Activated naive CD4-positive, alpha-beta T cell (primary cell): ENCODE measurements around the gene GNG13.
"Not testable (repeated sequence)": the region's sequence is repeated elsewhere in the genome, so short reads cannot be mapped to it uniquely, and the experiment has no call there.

ENCODE experiments used
- DNase-seq, 4 experiments: peaks; one replicate each; lab custom pipeline; 2025; lab: John Stamatoyannopoulos, UW

GNG13 gene, protein sequence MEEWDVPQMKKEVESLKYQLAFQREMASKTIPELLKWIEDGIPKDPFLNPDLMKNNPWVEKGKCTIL

GRCh38 chr16:799948-800833 is at the start of gene GNG13:
Gene GNG13 (minus strand): TSS chr16:800734. CDS start chr16:799077, 1,657 bp downstream.
- DNase-seq = no peak

- DNase-seq = no peak
These were observed 48.1 kb upstream of the GNG13 start for GRCh38 chr16:848510-849253.

DNA sequence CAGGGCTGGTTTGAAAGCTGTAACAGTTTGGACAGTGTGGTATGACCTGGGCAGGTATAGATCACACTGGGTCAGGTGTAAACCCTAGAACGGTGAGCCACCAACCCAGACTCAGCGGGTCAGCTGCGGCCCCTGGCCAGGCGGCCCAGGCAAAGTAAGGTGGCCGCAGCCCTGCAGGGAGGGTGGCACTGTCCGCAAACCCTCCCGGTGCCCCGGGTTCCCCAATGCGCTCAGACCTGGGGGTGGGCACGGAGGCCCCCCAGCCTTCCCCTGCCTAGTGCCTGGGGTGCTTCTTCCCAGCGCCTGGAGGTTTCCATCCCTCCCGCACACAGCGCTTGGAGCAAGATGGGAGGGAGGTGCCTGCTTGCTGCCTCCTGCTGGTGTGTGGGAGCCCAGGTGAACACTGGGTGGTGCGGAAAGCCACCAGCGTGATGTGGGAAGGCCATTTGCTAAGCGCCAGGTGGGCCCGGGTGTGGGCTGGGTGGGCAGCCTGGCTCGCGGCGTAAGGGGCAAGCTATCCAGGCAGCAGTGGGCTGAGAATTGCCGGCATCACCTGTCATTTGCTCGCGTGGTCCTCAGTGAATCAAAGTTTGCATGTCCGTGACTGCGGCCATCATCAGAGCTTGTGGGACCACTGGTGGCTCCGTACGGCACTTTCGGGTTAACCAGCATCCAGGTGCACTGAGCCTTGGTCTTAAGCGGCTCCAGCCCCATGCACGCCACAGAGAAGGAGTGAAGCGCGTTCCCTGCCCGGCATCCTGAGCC is 47.3 kb upstream of the GNG13 start:
- no peak for DNase-seq

DNA sequence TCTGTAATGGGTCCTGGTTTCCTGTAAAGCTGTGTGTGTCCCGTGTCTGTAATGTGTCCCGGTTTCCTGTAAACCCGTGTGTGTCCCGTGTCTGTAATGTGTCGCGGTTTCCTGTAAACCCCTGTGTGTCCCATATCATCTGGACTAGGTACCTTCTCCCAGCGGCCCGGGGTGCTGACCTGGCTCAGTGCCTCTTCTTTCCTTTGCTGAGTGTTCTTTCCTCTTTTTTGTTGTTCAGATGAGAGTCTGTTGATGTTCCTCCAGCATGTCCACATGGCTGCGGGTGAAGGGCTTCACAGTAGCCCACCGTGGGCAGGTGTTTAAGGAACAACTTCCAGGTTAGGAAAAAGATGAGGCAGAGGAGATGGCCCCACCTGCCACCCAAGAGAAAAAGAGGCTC is 46.6 kb upstream of the GNG13 start:
- no peak for DNase-seq

- DNase-seq = no peak
These were observed 44.8 kb upstream of the GNG13 start for GRCh38 chr16:845351-845745.

DNA sequence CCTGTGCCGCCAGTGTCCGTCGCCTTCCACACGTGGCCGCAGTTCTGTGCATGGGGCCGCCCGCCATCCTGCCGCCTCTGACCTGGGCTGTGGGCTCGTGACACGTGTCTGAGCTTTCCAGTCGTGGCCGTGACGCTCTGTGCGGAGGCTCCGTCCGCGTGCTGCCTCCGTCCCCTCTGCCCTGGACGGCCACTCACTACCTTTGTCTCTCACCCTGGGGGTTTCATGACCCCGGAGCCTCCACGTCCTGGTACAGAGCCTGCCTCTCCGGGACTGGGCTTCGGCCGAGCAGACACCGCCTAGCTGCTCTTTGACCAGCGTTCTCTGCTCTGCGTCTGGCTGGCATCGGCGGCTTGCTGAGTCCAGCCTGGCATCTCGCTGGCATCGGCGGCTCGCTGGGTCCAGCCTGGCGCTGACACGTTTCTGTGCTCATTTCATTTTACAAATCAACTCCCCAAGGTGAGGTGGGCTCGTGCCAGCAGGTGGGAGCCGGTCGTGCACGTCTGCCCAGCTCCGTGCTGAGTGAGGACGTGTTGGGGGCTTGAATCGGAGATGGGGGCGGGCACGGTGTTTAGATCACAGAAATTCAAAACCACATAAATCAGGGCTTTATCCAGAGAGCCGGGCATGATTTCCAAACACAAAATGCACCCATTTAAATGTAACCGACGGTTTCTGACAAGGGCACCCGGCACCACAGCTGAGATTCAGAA is 44.3 kb upstream of the GNG13 start:
- no peak for DNase-seq

DNA sequence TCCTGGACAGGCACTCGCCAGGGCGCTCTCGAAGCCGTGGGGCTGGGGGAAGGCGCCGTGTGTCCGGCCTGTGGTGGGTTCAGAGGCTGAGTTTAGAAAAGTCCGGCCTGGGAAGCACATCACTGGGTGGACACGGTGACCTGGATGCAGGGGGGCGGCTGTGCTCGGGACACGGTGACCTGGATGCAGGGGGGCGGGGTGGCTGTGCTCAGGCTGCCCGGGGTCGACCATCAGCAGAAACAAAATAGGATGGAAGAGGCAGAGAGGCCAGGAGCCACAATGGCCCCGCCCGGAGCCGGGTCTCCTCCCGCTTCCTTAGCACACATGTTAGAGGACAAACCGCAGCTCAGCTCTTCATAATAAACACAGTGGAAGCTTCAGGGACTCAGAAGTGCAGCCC is 43.2 kb upstream of the GNG13 start:
- no peak for DNase-seq

DNA sequence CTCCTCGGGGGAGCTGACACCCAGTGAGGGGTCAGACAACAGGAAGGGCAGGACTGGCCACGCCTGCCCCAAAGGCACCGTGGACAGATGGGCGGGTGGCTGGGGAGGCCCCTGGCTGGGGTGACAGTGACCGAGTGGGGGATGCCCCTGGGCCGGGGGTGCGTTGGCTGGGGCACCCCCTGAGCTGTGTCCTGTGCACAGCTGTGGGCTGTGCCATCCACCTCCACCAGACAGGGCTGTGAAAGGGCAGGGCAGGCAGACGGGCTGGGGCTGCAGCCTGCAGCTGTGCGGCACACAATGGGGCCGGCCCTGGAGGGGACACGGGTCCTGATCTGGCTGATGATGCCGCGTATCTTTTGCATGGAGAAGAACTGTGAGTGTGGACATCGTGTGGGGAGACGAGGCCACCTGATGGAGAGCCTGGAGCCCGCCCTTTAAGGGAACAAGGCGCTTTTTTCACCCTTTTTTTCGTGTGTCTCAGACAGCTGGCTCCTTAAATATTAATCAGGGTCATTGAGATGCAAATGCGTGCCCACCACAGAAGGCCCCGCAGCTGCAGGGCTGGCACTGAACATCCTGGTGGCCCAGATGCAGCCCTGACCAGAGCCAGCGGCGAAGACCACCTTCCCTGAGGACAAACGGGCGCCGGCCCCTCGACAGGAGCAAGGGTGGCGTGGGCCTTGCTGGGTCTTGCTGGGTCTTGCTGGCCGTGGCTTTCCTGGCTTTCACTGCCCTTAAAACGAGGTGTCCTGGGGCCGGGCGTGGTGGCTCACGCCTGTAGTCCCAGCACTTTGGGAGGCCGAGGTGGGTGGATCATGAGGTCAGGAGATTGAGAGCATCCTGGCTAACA is 42.4 kb upstream of the GNG13 start:
- DNase-seq = no peak

DNA sequence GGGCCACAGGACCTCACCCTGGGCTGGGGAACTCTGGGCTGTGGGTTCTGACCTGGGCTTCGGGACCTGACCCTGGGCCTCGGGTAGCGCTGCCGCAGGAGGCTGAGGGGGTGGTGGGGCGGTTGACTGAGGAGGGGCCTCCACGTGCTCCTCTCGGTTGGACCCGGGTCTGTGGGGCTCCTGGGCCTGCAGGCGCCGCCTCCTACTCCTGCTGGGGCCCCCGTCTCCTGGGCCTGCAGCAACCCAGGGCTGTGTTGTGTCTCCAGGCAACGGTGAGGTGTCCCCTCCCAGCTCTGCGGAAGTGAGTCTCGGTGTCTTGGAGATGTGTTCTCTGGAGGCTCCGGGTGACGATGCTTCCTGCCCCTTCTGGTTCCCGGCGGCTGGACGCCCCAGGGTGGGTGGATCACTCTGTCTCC is 41.5 kb upstream of the GNG13 start:
- DNase-seq = no peak

DNA sequence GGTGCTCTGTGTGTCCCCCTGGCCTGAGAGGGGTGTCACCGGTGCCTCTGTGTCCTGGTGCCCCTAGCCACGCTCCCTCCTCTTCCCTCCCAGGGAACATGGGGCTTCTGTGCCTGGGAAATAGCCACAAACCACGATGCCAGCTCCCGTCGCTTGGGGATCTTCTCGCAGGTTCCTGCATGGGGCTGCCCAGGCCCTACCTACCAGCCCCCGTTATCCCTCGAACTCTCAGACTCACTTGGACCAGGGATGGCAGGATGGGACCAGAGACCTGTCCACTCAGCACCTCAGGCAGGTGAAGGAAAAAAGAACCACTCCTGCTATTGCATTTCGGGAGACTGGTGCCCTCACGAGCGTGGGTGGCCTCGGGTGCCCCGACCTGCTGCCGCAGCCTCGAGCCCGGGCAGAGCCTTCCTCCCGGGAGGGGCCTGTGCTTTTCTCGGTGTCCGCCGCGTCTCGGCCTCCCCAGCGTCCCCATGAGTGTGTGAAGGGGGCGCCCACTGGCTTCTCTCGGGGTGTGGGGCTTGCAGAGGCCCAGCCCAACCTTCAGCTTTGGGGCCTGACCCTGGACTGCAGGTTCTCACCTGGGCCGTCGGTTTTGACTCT is 41.0 kb upstream of the GNG13 start:
- DNase-seq = no peak

DNA sequence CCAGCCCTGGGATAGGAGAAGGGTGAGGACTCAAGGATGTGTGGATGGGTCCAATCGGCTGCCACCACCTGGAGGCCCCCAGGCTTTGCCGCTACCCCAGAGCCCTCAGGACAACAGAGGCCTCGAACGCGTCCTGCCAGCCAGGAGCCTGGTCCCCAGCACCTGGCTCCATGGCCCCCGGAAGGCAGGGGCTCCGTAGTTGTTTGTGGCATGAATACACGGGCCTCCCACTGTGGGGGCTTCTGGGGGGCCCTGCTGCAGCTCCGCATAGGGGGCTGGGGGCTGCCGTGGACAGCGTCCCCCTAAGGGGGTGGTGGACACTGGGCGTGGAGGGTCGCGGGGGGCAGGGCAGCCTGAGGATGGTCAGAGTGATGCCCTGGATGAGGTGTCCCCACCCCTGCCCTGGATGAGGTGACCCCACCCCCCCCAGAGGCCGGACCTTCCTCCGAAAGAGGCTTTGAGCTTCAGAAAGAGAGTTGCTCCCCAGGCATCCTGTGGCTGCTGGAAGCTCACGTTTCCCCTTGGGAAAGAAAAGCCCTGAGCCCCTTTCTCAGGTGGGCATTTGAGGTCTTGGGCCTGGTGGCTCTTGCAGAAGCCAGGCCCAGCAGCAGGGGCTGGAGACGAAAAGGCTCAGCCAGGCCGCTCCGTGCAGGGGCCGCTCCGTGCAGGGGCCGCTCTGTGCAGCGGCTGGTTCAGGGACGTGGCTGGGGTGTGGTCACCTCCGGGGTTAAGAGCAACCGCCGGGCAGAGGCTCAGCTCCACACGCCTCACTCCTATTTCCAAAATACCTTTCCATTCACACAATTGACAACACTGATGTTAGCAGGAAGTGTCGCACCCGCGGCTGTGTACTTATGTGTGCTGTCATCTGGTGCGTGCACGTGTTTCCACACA is 40.3 kb upstream of the GNG13 start:
- no peak for DNase-seq

GRCh38 chr16:839643-840408 is 39.3 kb upstream of the GNG13 start:
- DNase-seq = no peak

DNA sequence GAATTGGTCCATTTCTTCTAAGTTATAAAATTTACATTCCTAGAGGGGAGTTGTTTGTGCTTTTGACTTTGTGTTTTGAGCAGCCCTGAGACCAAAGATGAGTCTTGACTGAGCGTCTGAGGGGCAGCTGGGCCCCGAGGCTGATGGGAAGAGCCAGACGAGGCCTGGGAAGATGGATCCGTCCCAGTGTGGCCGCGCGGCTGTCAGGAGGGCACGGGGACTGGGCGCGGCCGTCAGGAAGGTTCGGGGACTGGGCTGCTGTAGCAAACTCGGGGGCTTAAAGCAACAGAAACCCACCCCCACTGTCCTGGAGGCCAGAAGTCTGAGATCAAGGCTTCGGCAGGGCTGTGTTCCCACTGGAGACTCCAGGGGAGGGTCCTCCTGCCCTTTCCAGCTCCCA is 38.2 kb upstream of the GNG13 start:
- DNase-seq = no peak

- not testable (repeated sequence) for DNase-seq
These were observed 36.3 kb upstream of the GNG13 start for GRCh38 chr16:836822-837221.

- DNase-seq = no peak
These were observed 35.7 kb upstream of the GNG13 start for GRCh38 chr16:836221-836620.

DNA sequence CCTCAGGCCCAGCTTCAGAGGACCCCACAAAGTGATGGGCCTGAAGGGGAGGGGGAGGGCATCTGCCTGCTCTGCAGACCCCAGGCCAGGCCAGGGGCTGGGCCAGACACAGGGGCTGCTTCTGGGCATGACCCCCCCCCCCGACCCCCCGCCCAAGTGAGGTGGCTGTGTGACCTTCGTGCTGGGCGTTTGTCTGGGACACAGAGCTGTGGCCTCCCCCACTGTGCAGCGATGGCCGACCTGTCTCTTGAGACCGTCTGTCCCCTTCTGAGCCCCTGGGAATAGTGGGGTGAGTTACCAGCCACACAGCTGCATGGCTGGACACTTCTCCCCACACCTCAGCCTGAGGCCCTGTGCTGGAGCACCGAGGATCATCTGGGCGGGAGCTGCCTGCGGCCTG is 34.8 kb upstream of the GNG13 start:
- no peak for DNase-seq

- DNase-seq = no peak
These were observed 32.9 kb upstream of the GNG13 start for GRCh38 chr16:833411-833810.

- DNase-seq = no peak
These were observed 32.3 kb upstream of the GNG13 start for GRCh38 chr16:832652-833336.
